A549 (cell line): Measurements from ENCODE around the gene GABBR2. TPM values are rescaled to one million over a fixed set of nuclear protein-coding genes. Genes with fewer than 3 reads are reported as not detected.

Source experiments
- ATAC-seq, 2 experiments: fragments of 200-7000 bp in 1 of 2; fragments of >200 bp in 1 of 2; cut with Nextera tagmentation in 1 of 2; cut with Tn5 transposase in 1 of 2; 3 replicates each; pipeline versions ENCODE4 v1.8.0 to v1.9.1; 2018 to 2020; ENCODE audit warnings: mild to moderate bottlenecking in 1 of 2, moderate library complexity in 1 of 2
- CTCF ChIA-PET: fragments of 300-600 bp; sonication (Branson Sonifier 250); formaldehyde crosslinking; extraction: SDS; loops from one replicate; lab custom pipeline; 2021; ENCODE audit warnings: antibody characterized with exemption, inconsistent platforms; lab: Yijun Ruan, JAX
- POLR2A ChIA-PET: fragments of 350-600 bp; formaldehyde crosslinking; extraction: SDS; loops from one replicate; lab custom pipeline; 2021; ENCODE audit warnings: antibody characterized with exemption, inconsistent platforms; lab: Yijun Ruan, JAX
- DNase-seq, 2 experiments: peaks; one replicate each; pipeline versions ENCODE4 v3.0.0 to v3.0.0-alpha.2; 2011 to 2016; ENCODE audit warnings: low read depth in 1 of 2, low spot score in 1 of 2
- FAIRE-seq: peaks from 2 replicates; lab custom pipeline; 2011; peaks lifted over from hg19 to GRCh38; lab: Jason Lieb, UNC
- H3K27ac ChIP-seq, 2 experiments: fragments of >200 bp; sonication (Bioruptor Twin); formaldehyde crosslinking; 3 replicates each; pipeline ENCODE4 v1.5.1; 2016 to 2017
- H3K4me1 ChIP-seq: fragments of >200 bp; sonication (Bioruptor Twin); formaldehyde crosslinking; 3 replicates; pipeline ENCODE4 v1.6.1; 2016
- H3K4me2 ChIP-seq: fragments of >200 bp; sonication (Bioruptor Twin); formaldehyde crosslinking; 3 replicates; pipeline ENCODE4 v1.6.1; 2016
- H3K4me3 ChIP-seq: fragments of >200 bp; sonication (Bioruptor Twin); formaldehyde crosslinking; 3 replicates; pipeline ENCODE4 v1.5.1; 2016
- H3K9me3 ChIP-seq: fragments of >200 bp; sonication (Bioruptor Twin); formaldehyde crosslinking; 3 replicates; pipeline ENCODE4 v1.6.1; 2016
- CBX2 ChIP-seq: fragments of 200-600 bp; sonication (generic); IDR thresholded peaks from 2 replicates; pipeline ENCODE4 v1.6.1; 2016; ENCODE audit warnings: low read depth, mild to moderate bottlenecking, borderline replicate concordance
- CBX8 ChIP-seq: fragments of 200-600 bp; sonication (generic); IDR thresholded peaks from 2 replicates; pipeline ENCODE4 v1.6.1; 2016
- CHD4 ChIP-seq: fragments of 200-600 bp; sonication (generic); IDR thresholded peaks from 2 replicates; pipeline ENCODE4 v1.6.1; 2016; ENCODE audit warnings: antibody characterized with exemption, mild to moderate bottlenecking, borderline replicate concordance
- E2F6 ChIP-seq: IDR thresholded peaks from 2 replicates; pipeline ENCODE4 v1.6.1; 2012; ENCODE audit warnings: low read depth, borderline replicate concordance
- EHF ChIP-seq: fragments of 250-450 bp; sonication (Bioruptor Pico); IDR thresholded peaks from 2 replicates; pipeline ENCODE4 v1.5.0; 2020; ENCODE audit warnings: mild to moderate bottlenecking
- EP300 ChIP-seq, 2 experiments: fragments of >200 bp; sonication (Bioruptor Twin); formaldehyde crosslinking; IDR thresholded peaks; 2 replicates in 1 of 2; 3 replicates in 1 of 2; pipeline ENCODE4 v1.6.1; 2016 to 2017
- ESRRA ChIP-seq: fragments of 150-350 bp; IDR thresholded peaks from 2 replicates; pipeline ENCODE4 v1.6.1; 2014; ENCODE audit warnings: mild to moderate bottlenecking, low read length, borderline replicate concordance
- FOSB ChIP-seq: fragments of 250-450 bp; sonication (Bioruptor Pico); IDR thresholded peaks from 2 replicates; pipeline ENCODE4 v1.5.0; 2020; ENCODE audit warnings: mild to moderate bottlenecking, moderate library complexity
- FOSL2 ChIP-seq, 2 experiments: fragments of 450-650 bp in 1 of 2; fragments of >200 bp in 1 of 2; sonication (Bioruptor Twin) in 1 of 2; formaldehyde crosslinking; IDR thresholded peaks; 2 replicates each; pipeline versions ENCODE4 v1.5.0 to v1.6.1; 2016 to 2020; ENCODE audit warnings: mild to moderate bottlenecking in 1 of 2, moderate library complexity in 1 of 2
- GATA3 ChIP-seq: IDR thresholded peaks from 2 replicates; pipeline ENCODE4 v1.6.1; 2012; ENCODE audit warnings: borderline replicate concordance
- HDAC2 ChIP-seq: fragments of 200-600 bp; sonication (generic); IDR thresholded peaks from 2 replicates; pipeline ENCODE4 v1.6.1; 2016
- HEYL ChIP-seq: fragments of 250-450 bp; sonication (Bioruptor Pico); IDR thresholded peaks from 2 replicates; pipeline ENCODE4 v1.8.0; 2021; ENCODE audit warnings: mild to moderate bottlenecking, moderate library complexity
- HOXB5 ChIP-seq: fragments of 250-450 bp; sonication (Bioruptor Pico); IDR thresholded peaks from 2 replicates; pipeline ENCODE4 v1.5.0; 2020; ENCODE audit warnings: mild to moderate bottlenecking, moderate library complexity
- KDM5A ChIP-seq: fragments of 200-600 bp; sonication (generic); IDR thresholded peaks from 2 replicates; pipeline ENCODE4 v1.6.1; 2016; ENCODE audit warnings: antibody characterized with exemption, mild to moderate bottlenecking
- MAFK ChIP-seq: fragments of 450-650 bp; IDR thresholded peaks from 2 replicates; pipeline ENCODE4 v1.6.1; 2014; ENCODE audit not compliant: partially characterized antibody
- NFE2L2 ChIP-seq: fragments of 150-350 bp; conservative IDR thresholded peaks from 2 replicates; pipeline ENCODE4 v1.6.1; 2014; ENCODE audit warnings: low read length
- NPAS2 ChIP-seq: fragments of 250-450 bp; sonication (Bioruptor Pico); IDR thresholded peaks from 2 replicates; pipeline ENCODE4 v1.8.0; 2022; ENCODE audit warnings: mild to moderate bottlenecking, moderate library complexity, borderline replicate concordance
- PHF8 ChIP-seq: fragments of 200-600 bp; sonication (generic); IDR thresholded peaks from 2 replicates; pipeline ENCODE4 v1.6.1; 2016; ENCODE audit warnings: low read depth, mild to moderate bottlenecking, antibody characterized with exemption, moderate library complexity, borderline replicate concordance
- POLR2A ChIP-seq: IDR thresholded peaks from 2 replicates; pipeline ENCODE4 v1.6.1; 2012; ENCODE audit warnings: mild to moderate bottlenecking, low read length
- POLR2AphosphoS2 ChIP-seq: conservative IDR thresholded peaks from 2 replicates; pipeline ENCODE4 v1.6.1; 2012; ENCODE audit warnings: low read length, improper control_type of control experiment, inconsistent platforms
- RARB ChIP-seq: fragments of 250-450 bp; sonication (Bioruptor Pico); IDR thresholded peaks from 2 replicates; pipeline ENCODE4 v1.8.0; 2021; ENCODE audit warnings: mild to moderate bottlenecking, moderate library complexity
- RFX5 ChIP-seq: fragments of 450-650 bp; IDR thresholded peaks from 2 replicates; pipeline ENCODE4 v1.7.1; 2014; ENCODE audit warnings: antibody characterized with exemption, mild to moderate bottlenecking, moderate library complexity
- RNF2 ChIP-seq: fragments of 200-600 bp; sonication (generic); IDR thresholded peaks from 2 replicates; pipeline ENCODE4 v1.6.1; 2016; ENCODE audit warnings: low read depth, mild to moderate bottlenecking, antibody characterized with exemption, moderate library complexity, borderline replicate concordance
- SREBF2 ChIP-seq: fragments of 450-650 bp; IDR thresholded peaks from 2 replicates; pipeline ENCODE4 v1.6.1; 2014; ENCODE audit warnings: mild to moderate bottlenecking, moderate library complexity
- ZC3H11A ChIP-seq: fragments of 450-650 bp; IDR thresholded peaks from 2 replicates; pipeline ENCODE4 v1.6.1; 2014; ENCODE audit warnings: antibody characterized with exemption, mild to moderate bottlenecking
- WGBS: methylation state at CpG from one replicate; pipeline ENCODE4 v1.1.6; 2017; ENCODE audit errors: missing lambda C conversion rate; 5-methylcytosine and 5-hydroxymethylcytosine counted together
- polyA plus RNA-seq, 4 experiments: library from polyadenylated mRNA; depleted of rRNA in 3 of 4; stranded (reverse); fragments of >200 nt; fragmentation: RNase III in 1 of 4; extraction: RNeasy Plus Mini Kit Qiagen cat#74134 plus additional on column Dnase treatment in 1 of 4; gene quantifications; 2 replicates in 3 of 4; 3 replicates in 1 of 4; pipeline ENCODE4 v1.2.3, GENCODE V29; 2011 to 2017
- TF ChIP-seq, protein P1 (sequence below): fragments of 200-600 bp; sonication (generic); IDR thresholded peaks from 2 replicates; pipeline ENCODE4 v1.6.1; 2016; ENCODE audit warnings: antibody characterized with exemption, mild to moderate bottlenecking, moderate library complexity
- TF ChIP-seq, protein P2 (sequence below): fragments of 250-450 bp; sonication (Bioruptor Pico); IDR thresholded peaks from 2 replicates; pipeline ENCODE4 v1.5.0; 2021; ENCODE audit warnings: mild to moderate bottlenecking, moderate library complexity, borderline replicate concordance

The GABBR2 gene
- polyA plus RNA-seq, 2 of the 4 experiments (the other 2 are of a cell fraction) = 0.08 to 0.57 TPM

DNA sequence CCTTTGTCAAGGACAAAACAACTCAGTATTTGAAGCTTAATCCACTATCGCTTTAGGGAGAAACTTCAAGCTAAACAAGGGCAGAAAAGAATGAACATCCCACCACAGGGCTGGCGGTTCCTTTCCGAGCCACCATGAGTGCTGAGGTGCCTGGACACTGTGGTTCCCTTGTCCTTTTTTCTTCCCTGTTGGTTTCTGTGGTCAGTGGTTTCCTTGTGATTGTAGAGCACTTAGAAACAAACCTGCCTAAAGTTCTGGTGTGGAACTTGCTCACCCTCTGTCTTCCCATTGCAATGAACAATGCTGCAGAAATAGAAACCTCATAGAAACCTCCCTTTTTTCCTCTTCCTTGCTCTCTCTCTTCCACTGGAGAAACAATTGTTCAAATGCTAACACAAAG lies 373.9 kb downstream of the GABBR2 start:
- CTCF ChIA-PET = interaction anchor here (1.2 kb wide), 2 partner anchors 9 to 54 kb away, joined by 3 to 5 read pairs; no protein-coding TSS in a partner anchor
- FAIRE-seq = no peak

DNA sequence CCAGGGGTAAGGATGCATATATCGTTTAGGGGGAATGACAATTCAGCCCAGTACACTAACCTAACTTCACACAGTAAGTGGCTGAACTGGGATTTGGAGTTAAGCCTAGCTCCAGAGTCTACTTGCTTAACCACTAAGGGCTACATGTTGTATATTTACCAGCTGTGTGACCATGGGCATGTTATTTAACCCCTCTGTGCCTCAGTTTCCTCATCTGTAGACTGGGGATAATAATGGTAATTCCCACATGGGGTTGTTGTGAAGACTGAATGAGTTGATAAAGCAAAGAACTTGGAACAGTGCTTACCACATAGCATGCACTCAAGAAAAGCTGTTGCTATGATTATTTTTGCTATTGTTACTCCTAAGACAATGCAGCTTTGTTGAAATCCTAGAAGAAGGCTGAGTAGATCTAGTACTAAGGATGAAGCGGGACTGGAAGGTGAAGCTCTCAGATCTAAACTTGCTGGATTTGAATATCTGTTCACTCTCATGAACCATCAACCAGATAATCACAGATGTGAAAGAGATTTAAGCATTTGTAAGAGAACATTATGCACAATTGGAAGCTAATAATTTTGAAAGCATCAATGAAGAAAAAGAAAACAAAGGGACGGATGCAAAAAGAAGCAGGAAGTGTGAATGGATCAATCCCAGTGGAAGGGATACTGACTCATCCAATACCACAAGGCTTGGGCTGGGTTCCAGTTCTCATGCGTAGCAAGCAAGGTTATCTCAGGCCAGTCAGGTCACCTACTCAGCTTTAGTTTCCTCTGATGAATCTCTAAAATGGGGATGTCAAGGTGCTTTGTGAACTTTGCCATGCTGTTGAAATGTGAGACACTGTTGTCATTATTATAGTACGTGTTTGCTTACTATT lies 374.8 kb downstream of the GABBR2 start:
- ATAC-seq (peak; percentile 59 to 60; a peak in 2 of 6 replicates), DNase-seq (peak in 1 of 2 experiments; percentile 41), FAIRE-seq (no peak)
- Histone ChIP-seq H3K4me1 (no peaks in the 10 kb centered on the region; the same call in 2 of the 3 replicates), H3K27ac (no peak overlapping the region), H3K4me3 (no peak overlapping the region), H3K4me2 (no peak overlapping the region), H3K9me3 (peaks cover 4% of the 10 kb centered on the region; the same call in 1 of the 3 replicates)
- TF ChIP-seq GATA3 = no peak
- TF ChIP-seq FOSL2 (IDR thresholded peaks at IDR 0.05) = no peak
- no peak for TF ChIP-seq FOSL2 (CRISPR knock-in tag; IDR thresholded peaks at IDR 0.05)
- no peak for TF ChIP-seq HDAC2
- TF ChIP-seq HEYL (CRISPR knock-in tag) = no peak
- TF ChIP-seq, protein P1, sequence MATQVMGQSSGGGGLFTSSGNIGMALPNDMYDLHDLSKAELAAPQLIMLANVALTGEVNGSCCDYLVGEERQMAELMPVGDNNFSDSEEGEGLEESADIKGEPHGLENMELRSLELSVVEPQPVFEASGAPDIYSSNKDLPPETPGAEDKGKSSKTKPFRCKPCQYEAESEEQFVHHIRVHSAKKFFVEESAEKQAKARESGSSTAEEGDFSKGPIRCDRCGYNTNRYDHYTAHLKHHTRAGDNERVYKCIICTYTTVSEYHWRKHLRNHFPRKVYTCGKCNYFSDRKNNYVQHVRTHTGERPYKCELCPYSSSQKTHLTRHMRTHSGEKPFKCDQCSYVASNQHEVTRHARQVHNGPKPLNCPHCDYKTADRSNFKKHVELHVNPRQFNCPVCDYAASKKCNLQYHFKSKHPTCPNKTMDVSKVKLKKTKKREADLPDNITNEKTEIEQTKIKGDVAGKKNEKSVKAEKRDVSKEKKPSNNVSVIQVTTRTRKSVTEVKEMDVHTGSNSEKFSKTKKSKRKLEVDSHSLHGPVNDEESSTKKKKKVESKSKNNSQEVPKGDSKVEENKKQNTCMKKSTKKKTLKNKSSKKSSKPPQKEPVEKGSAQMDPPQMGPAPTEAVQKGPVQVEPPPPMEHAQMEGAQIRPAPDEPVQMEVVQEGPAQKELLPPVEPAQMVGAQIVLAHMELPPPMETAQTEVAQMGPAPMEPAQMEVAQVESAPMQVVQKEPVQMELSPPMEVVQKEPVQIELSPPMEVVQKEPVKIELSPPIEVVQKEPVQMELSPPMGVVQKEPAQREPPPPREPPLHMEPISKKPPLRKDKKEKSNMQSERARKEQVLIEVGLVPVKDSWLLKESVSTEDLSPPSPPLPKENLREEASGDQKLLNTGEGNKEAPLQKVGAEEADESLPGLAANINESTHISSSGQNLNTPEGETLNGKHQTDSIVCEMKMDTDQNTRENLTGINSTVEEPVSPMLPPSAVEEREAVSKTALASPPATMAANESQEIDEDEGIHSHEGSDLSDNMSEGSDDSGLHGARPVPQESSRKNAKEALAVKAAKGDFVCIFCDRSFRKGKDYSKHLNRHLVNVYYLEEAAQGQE = no peak
- TF ChIP-seq, protein P2, sequence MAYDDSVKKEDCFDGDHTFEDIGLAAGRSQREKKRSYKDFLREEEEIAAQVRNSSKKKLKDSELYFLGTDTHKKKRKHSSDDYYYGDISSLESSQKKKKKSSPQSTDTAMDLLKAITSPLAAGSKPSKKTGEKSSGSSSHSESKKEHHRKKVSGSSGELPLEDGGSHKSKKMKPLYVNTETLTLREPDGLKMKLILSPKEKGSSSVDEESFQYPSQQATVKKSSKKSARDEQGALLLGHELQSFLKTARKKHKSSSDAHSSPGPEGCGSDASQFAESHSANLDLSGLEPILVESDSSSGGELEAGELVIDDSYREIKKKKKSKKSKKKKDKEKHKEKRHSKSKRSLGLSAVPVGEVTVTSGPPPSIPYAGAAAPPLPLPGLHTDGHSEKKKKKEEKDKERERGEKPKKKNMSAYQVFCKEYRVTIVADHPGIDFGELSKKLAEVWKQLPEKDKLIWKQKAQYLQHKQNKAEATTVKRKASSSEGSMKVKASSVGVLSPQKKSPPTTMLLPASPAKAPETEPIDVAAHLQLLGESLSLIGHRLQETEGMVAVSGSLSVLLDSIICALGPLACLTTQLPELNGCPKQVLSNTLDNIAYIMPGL = no peak
- no peak for TF ChIP-seq PHF8
- no peak for TF ChIP-seq HOXB5
- no peak for TF ChIP-seq NPAS2 (CRISPR knock-in tag)
- no peak for TF ChIP-seq SREBF2
- TF ChIP-seq POLR2A = no peak
- no peak for TF ChIP-seq FOSB (CRISPR knock-in tag)
- no peak for TF ChIP-seq CBX2
- no peak for TF ChIP-seq CHD4
- 36% methylated on average over 5 of the region's 5 CpGs for WGBS
- ChIA-PET POLR2A (no interaction called here), CTCF (interaction anchor here (1.0 to 1.2 kb wide), 4 partner anchors 10 to 55 kb away, joined by 3 to 5 read pairs (median 4); no protein-coding TSS in a partner anchor)

More for the DNA sequence above, 373.9 kb downstream of the GABBR2 start:
- peaks cover 8% of the 10 kb centered on the region; the same call in 2 of the 3 replicates for H3K9me3 ChIP-seq
- POLR2A ChIA-PET = no interaction called here
- no peak overlapping the region for H3K4me2 ChIP-seq
- TF ChIP-seq RARB (CRISPR knock-in tag) (no peak), POLR2AphosphoS2 (no peak), KDM5A (no peak), EP300 (IDR thresholded peaks at IDR 0.05) (no peak), ESRRA (no peak), EHF (no peak), ZC3H11A (no peak), RFX5 (no peak), CBX8 (no peak), MAFK (no peak), E2F6 (no peak), NFE2L2 (no peak), FOSL2 (IDR thresholded peaks at IDR 0.05) (no peak), FOSL2 (CRISPR knock-in tag; IDR thresholded peaks at IDR 0.05) (no peak), RNF2 (no peak), CHD4 (no peak)
- TF ChIP-seq, all 56 proteins: peak for 0
- DNase-seq (no peak), ATAC-seq (no peak)
- Histone ChIP-seq H3K4me3 (no peak overlapping the region), H3K27ac (no peak overlapping the region), H3K4me1 (no peaks in the 10 kb centered on the region; the same call in 2 of the 3 replicates)
- WGBS = 89% methylated on average over 3 of the region's 3 CpGs
